Dendritic cell treated with granulocyte-macrophage colony-stimulating factor and Interleukin-4, amounts not matched to agents 40 ng/mL and 50 ng/mL, for 4 days (primary cell): Measurements from ENCODE around the gene C1QTNF7.

Source experiments
- H3K27ac Mint-ChIP-seq: one replicate; pipeline ENCODE4 v1.8.0; 2022; ENCODE audit warnings: mild to moderate bottlenecking, mixed read lengths
- H3K27me3 Mint-ChIP-seq: one replicate; pipeline ENCODE4 v1.8.0; 2022; ENCODE audit warnings: mild to moderate bottlenecking, mixed read lengths
- H3K36me3 Mint-ChIP-seq: one replicate; pipeline ENCODE4 v1.8.0; 2022; ENCODE audit warnings: low read depth, mixed read lengths
- H3K4me1 Mint-ChIP-seq: one replicate; pipeline ENCODE4 v1.8.0; 2022; ENCODE audit warnings: low read depth, mixed read lengths
- H3K4me3 Mint-ChIP-seq: one replicate; pipeline ENCODE4 v1.8.0; 2022; ENCODE audit warnings: mild to moderate bottlenecking, moderate library complexity, mixed read lengths
- H3K9me3 Mint-ChIP-seq: one replicate; pipeline ENCODE4 v1.8.0; 2022; ENCODE audit warnings: mixed read lengths
- intact Hi-C: fragments of 100-400 bp; cut with micrococcal nuclease; formaldehyde crosslinking; loops from one replicate; pipeline ENCODE4 v1.15.0; 2022

C1QTNF7 gene

GRCh38 chr4:15400981-15401671, 26.7 kb upstream of the C1QTNF7 start:
- Mint-ChIP-seq H3K9me3 (peaks cover 9% of the 10 kb centered on the region), H3K27ac (peak overlapping the region; percentile 56), H3K4me3 (peak overlapping the region; percentile 6), H3K4me1 (peaks cover 64% of the 10 kb centered on the region), H3K27me3 (no peaks in the 10 kb centered on the region), H3K36me3 (no peaks in the 10 kb centered on the region)
- intact Hi-C loops = loop anchor here (5.0 kb wide), 1 partner anchor 56 kb away; no protein-coding TSS in a partner anchor

GRCh38 chr4:15402146-15402545, 25.7 kb upstream of the C1QTNF7 start:
- Mint-ChIP-seq H3K4me1 (peaks cover 60% of the 10 kb centered on the region), H3K9me3 (peaks cover 1% of the 10 kb centered on the region), H3K27ac (peak overlapping the region; percentile 56), H3K27me3 (no peaks in the 10 kb centered on the region), H3K4me3 (no peak overlapping the region), H3K36me3 (no peaks in the 10 kb centered on the region)
- intact Hi-C loops = loop anchor here (5.0 kb wide), 1 partner anchor 55 kb away; no protein-coding TSS in a partner anchor

- intact Hi-C loops = loop anchor here (5.0 kb wide), 1 partner anchor 54 kb away; no protein-coding TSS in a partner anchor
- Mint-ChIP-seq H3K36me3 (no peaks in the 10 kb centered on the region), H3K9me3 (no peaks in the 10 kb centered on the region), H3K27me3 (no peaks in the 10 kb centered on the region), H3K4me1 (peaks cover 60% of the 10 kb centered on the region), H3K4me3 (no peak overlapping the region), H3K27ac (peak overlapping the region; percentile 0)
These were observed 24.9 kb upstream of the C1QTNF7 start for GRCh38 chr4:15402974-15403373.

- H3K4me1 Mint-ChIP-seq = peaks cover 46% of the 10 kb centered on the region
- H3K9me3 Mint-ChIP-seq = no peaks in the 10 kb centered on the region
- no peak overlapping the region for H3K4me3 Mint-ChIP-seq
- no peaks in the 10 kb centered on the region for H3K27me3 Mint-ChIP-seq
- H3K36me3 Mint-ChIP-seq = no peaks in the 10 kb centered on the region
- H3K27ac Mint-ChIP-seq = no peak overlapping the region
- intact Hi-C loops = no loop called here
These were observed 22.8 kb upstream of the C1QTNF7 start for GRCh38 chr4:15405018-15405417.

DNA sequence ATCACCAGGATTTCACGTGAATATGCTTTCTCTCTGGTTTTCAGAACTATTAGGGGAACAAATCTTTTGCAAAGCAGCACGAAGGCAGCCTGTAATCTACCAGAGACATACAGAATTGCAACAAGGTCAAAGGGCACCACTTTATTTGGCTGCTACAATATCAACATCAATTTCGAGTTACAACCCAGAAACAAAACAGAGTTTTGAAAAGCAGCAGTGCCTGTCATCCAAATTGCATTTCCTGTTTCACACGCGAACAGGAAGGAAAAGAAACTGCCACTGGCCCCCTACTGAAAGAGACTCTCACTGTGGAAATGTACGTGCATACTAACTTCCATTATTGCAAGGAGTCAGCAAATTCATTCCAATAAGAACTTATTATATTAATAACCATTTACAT, 17.1 kb upstream of the C1QTNF7 start:
- no peaks in the 10 kb centered on the region for H3K27me3 Mint-ChIP-seq
- H3K4me1 Mint-ChIP-seq = peaks cover 50% of the 10 kb centered on the region
- intact Hi-C loops = no loop called here
- H3K27ac Mint-ChIP-seq = no peak overlapping the region
- H3K4me3 Mint-ChIP-seq = no peak overlapping the region
- no peaks in the 10 kb centered on the region for H3K36me3 Mint-ChIP-seq
- H3K9me3 Mint-ChIP-seq = no peaks in the 10 kb centered on the region

- intact Hi-C loops = no loop called here
- no peak overlapping the region for H3K4me3 Mint-ChIP-seq
- H3K36me3 Mint-ChIP-seq = no peaks in the 10 kb centered on the region
These were observed 15.4 kb upstream of the C1QTNF7 start for GRCh38 chr4:15412461-15412860.

GRCh38 chr4:15413010-15413622, 14.7 kb upstream of the C1QTNF7 start:
- intact Hi-C loops = no loop called here
- H3K36me3 Mint-ChIP-seq = no peaks in the 10 kb centered on the region
- no peaks in the 10 kb centered on the region for H3K9me3 Mint-ChIP-seq
- no peaks in the 10 kb centered on the region for H3K27me3 Mint-ChIP-seq
- H3K27ac Mint-ChIP-seq = no peak overlapping the region
- no peak overlapping the region for H3K4me3 Mint-ChIP-seq
- peaks cover 62% of the 10 kb centered on the region for H3K4me1 Mint-ChIP-seq

More at GRCh38 chr4:15412461-15412860, 15.4 kb upstream of the C1QTNF7 start:
- no peaks in the 10 kb centered on the region for H3K9me3 Mint-ChIP-seq
- H3K4me1 Mint-ChIP-seq = peaks cover 56% of the 10 kb centered on the region
- no peaks in the 10 kb centered on the region for H3K27me3 Mint-ChIP-seq
- H3K27ac Mint-ChIP-seq = no peak overlapping the region

DNA sequence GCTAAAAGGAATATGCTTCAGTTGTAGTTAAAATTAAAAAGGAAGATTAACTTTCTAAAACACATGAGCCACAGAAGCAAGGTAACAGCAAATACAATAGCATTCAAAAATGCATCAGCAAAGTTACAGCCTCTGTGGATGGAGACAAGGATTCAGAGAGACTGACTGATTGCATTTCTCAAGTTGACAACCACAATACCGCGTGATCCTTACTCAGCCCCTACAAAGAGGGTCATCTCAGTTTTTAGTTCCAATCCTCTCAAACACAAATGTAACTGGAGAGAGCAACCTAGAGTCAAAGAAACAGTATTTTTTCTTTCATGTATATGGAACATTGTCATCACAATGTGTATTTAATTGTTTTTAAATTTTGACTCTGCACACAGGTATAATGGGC, 14.2 kb upstream of the C1QTNF7 start:
- Mint-ChIP-seq H3K27ac (no peak overlapping the region), H3K4me3 (no peak overlapping the region), H3K9me3 (no peaks in the 10 kb centered on the region), H3K27me3 (no peaks in the 10 kb centered on the region), H3K36me3 (no peaks in the 10 kb centered on the region), H3K4me1 (peaks cover 67% of the 10 kb centered on the region)
- intact Hi-C loops = no loop called here

- peaks cover 68% of the 10 kb centered on the region for H3K4me1 Mint-ChIP-seq
- no peak overlapping the region for H3K4me3 Mint-ChIP-seq
- intact Hi-C loops = no loop called here
- no peaks in the 10 kb centered on the region for H3K9me3 Mint-ChIP-seq
- H3K27ac Mint-ChIP-seq = peak overlapping the region; percentile 24
- H3K36me3 Mint-ChIP-seq = no peaks in the 10 kb centered on the region
- no peaks in the 10 kb centered on the region for H3K27me3 Mint-ChIP-seq
These were observed 13.2 kb upstream of the C1QTNF7 start for GRCh38 chr4:15414551-15415091.

GRCh38 chr4:15416357-15417232, 11.2 kb upstream of the C1QTNF7 start:
- H3K27me3 Mint-ChIP-seq = no peaks in the 10 kb centered on the region
- intact Hi-C loops = no loop called here
- H3K9me3 Mint-ChIP-seq = no peaks in the 10 kb centered on the region
- no peak overlapping the region for H3K27ac Mint-ChIP-seq
- H3K36me3 Mint-ChIP-seq = no peaks in the 10 kb centered on the region
- peaks cover 68% of the 10 kb centered on the region for H3K4me1 Mint-ChIP-seq
- no peak overlapping the region for H3K4me3 Mint-ChIP-seq

GRCh38 chr4:15417233-15417660, 10.6 kb upstream of the C1QTNF7 start:
- Mint-ChIP-seq H3K27ac (no peak overlapping the region), H3K9me3 (no peaks in the 10 kb centered on the region), H3K36me3 (no peaks in the 10 kb centered on the region), H3K4me1 (peaks cover 62% of the 10 kb centered on the region), H3K27me3 (no peaks in the 10 kb centered on the region), H3K4me3 (no peak overlapping the region)
- intact Hi-C loops = no loop called here

- peaks cover 45% of the 10 kb centered on the region for H3K4me1 Mint-ChIP-seq
- intact Hi-C loops = no loop called here
- no peak overlapping the region for H3K27ac Mint-ChIP-seq
- H3K4me3 Mint-ChIP-seq = no peak overlapping the region
- H3K36me3 Mint-ChIP-seq = no peaks in the 10 kb centered on the region
- H3K27me3 Mint-ChIP-seq = no peaks in the 10 kb centered on the region
- H3K9me3 Mint-ChIP-seq = no peaks in the 10 kb centered on the region
These were observed 8.9 kb upstream of the C1QTNF7 start for GRCh38 chr4:15418956-15419355.

DNA sequence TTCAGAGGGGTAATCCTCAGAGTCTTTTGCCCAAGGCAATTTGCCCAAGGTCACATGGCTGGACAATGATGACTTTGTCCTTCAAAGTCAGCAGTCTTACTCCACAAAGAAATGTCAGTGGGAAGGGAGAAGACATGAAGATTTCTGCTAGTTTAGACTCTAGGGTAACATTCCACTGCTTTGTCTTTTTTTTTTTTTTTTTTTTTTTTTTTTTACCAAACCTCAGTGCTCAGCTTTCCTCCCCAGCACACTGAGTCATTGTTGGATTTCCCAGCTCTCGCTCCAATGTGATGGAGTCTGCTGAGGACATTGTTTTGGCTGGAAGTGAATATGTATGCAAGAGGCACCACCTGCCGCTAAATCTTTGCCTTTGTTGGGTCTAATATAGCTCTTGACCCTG, 7.2 kb upstream of the C1QTNF7 start:
- H3K27ac Mint-ChIP-seq = no peak overlapping the region
- H3K4me3 Mint-ChIP-seq = no peak overlapping the region
- H3K27me3 Mint-ChIP-seq = no peaks in the 10 kb centered on the region
- H3K9me3 Mint-ChIP-seq = no peaks in the 10 kb centered on the region
- H3K36me3 Mint-ChIP-seq = no peaks in the 10 kb centered on the region
- intact Hi-C loops = no loop called here
- peaks cover 39% of the 10 kb centered on the region for H3K4me1 Mint-ChIP-seq

GRCh38 chr4:15423285-15423711, 4.5 kb upstream of the C1QTNF7 start:
- Mint-ChIP-seq H3K9me3 (no peaks in the 10 kb centered on the region), H3K27me3 (no peaks in the 10 kb centered on the region), H3K36me3 (no peaks in the 10 kb centered on the region), H3K4me3 (no peak overlapping the region), H3K27ac (no peak overlapping the region), H3K4me1 (peaks cover 17% of the 10 kb centered on the region)
- intact Hi-C loops = no loop called here
